ENCODE measurements around the gene JAM3.
"Not testable (repeated sequence)": the region's sequence is repeated elsewhere in the genome, so short reads cannot be mapped to it uniquely, and the experiment has no call there.

Gene JAM3

DNA sequence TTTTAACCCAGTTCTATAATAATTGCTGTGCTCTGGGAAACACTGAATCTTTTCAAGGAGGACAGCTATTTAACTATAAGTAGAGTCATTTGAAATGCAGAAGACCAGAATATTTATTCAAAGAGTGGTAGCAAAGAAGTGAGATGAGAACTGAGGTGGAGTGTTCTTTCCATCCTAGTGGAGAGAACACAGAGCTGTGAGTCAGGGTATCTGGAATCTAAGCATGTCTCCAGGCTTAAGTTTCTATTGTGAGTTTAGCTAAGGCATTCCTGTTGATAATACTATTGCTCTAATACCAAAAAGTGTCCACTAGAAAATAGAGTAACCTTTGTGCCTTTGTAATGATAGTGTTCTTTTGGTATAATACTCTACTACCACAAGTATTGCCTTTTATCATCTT, 32.4 kb downstream of the JAM3 start:
- no peak for DNase-seq (ENCODE audit: low read depth)

DNA sequence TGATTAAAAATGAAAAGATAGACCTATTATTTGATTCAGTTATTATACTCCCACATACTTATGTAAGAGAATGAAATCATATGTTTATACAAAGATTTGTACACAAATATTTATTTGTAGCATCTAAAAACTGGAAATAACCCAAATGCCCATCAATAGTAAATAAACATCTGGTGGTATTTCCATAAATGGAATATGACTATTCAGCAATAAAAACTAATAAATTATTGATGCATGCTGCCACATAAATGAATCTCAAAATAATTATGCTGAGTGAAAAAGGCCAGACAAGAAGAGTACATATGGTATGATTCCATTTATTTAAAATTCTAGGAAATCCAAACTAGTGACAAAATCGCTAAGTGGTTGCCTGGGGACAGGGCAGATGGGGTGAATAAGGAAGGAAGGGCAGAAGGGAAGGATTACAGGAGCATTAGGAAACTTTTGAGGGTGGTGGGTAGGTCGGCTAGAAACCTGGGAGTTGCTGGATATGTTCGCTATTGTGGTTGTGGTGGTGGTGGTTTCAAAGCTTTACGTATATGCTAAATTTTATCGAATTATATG, 41.5 kb downstream of the JAM3 start:
- no peak for DNase-seq (ENCODE audit: low read depth)

DNA sequence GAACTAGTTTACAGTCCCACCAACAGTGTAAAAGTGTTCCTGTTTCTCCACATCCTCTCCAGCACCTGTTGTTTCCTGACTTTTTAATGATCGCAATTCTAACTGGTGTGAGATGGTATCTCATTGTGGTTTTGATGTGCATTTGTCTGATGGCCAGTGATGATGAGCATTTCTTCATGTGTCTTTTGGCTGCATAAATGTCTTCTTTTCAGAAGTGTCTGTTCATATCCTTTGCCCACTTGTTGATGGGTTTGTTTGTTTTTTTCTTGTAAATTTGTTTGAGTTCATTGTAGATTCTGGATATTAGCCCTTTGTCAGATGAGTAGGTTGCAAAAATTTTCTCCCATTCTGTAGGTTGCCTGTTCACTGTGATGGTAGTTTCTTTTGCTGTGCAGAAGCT, 44.9 kb downstream of the JAM3 start:
- DNase-seq (ENCODE audit: low read depth) = not testable (repeated sequence)

GRCh38 chr11:134116210-134116609, 47.3 kb downstream of the JAM3 start:
- no peak for DNase-seq (ENCODE audit: low read depth)

- no peak for DNase-seq (ENCODE audit: low read depth)
Measured at GRCh38 chr11:134118006-134118405, 49.1 kb downstream of the JAM3 start.

DNA sequence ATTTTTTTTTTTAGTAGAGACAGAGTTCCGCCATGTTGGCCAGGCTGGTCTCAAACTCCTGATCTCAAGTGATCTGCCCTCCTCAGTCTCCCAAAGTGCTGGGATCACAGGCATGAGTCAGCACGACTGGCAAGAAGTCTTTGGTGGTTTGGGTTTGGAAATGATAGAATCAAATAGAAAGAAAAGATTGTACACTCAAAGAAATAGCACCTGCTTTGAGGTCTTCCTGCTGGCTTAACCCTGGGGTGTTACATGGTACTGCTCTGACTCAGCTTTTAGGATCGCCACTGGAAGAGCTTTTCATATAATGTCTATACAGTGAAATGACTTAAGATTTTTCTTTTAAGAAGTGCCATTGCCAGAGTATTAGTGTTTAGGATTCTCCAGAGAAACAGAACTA, 50.2 kb downstream of the JAM3 start:
- DNase-seq (ENCODE audit: low read depth) = no peak

GRCh38 chr11:134120143-134120850, 51.4 kb downstream of the JAM3 start:
- DNase-seq (ENCODE audit: low read depth) = no peak

- DNase-seq (ENCODE audit: low read depth) = no peak
Measured at GRCh38 chr11:134120921-134121526, 52.2 kb downstream of the JAM3 start.

DNA sequence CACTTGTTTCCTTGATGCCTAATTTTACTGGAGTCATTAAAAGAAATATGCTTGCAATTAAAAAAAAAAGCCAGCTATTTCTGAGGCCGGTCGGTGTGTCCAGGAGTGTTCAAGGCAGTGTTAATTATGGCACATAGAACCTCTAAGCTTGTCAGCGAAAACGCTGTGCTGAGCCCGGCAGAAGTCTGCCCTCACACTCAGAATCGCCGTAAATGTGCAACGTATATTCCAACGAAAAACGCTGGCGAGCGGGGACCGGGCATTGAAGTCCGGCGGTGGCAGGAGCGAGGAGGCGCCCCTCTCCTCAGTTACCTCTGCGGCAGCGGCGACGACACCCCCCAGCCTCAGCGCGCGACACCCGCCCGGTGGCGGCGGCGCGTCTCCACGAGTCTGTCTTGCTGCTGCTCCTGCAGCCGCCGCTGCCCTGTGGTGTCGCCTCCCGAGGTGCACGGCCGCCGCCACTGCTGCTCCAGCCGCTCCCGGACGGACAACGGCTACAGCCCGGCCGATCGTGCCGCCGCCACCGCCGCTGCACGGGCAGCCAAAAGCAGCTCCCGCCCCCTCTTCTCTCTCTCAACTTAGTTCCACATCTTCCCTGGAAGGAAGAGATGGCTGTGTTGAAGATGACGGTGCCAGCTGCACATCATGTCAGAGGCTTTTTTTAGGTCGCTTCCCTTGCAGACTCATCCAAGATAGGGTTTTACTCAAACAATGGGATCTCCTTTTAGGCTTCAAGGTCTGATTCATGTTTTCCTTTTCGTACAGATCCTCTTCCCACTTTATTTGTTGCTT, 56.0 kb downstream of the JAM3 start:
- no peak for DNase-seq (ENCODE audit: low read depth)

GRCh38 chr11:134125507-134125906, 56.6 kb downstream of the JAM3 start:
- no peak for DNase-seq (ENCODE audit: low read depth)

GRCh38 chr11:134126217-134126822, 57.4 kb downstream of the JAM3 start:
- DNase-seq (ENCODE audit: low read depth) = no peak

GRCh38 chr11:134131628-134132244, 62.9 kb downstream of the JAM3 start:
- no peak for DNase-seq (ENCODE audit: low read depth)

- DNase-seq (ENCODE audit: low read depth) = no peak
Measured at GRCh38 chr11:134132808-134133207, 63.9 kb downstream of the JAM3 start.

- no peak for DNase-seq (ENCODE audit: low read depth)
Measured at GRCh38 chr11:134134167-134134566, 65.3 kb downstream of the JAM3 start.

DNA sequence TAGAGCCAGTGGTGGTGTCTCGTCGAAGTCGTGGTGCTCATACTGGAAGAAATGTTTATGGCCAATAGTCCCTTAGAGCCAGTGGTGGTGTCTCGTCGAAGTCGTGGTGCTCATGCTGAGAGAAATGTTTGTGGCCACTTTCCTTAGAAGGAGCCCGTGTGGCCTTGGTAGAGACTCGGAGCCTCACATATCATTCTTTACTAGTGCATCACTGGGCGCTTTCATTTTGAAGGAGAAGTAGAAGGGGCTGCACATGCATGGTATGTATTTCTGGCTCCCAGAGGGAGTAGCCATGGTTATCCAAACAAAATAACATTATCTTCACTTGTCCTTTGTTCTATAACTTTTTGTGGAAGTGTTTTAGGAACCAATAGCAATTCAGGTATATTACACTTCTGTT, 69.5 kb downstream of the JAM3 start:
- no peak for DNase-seq (ENCODE audit: low read depth)

DNA sequence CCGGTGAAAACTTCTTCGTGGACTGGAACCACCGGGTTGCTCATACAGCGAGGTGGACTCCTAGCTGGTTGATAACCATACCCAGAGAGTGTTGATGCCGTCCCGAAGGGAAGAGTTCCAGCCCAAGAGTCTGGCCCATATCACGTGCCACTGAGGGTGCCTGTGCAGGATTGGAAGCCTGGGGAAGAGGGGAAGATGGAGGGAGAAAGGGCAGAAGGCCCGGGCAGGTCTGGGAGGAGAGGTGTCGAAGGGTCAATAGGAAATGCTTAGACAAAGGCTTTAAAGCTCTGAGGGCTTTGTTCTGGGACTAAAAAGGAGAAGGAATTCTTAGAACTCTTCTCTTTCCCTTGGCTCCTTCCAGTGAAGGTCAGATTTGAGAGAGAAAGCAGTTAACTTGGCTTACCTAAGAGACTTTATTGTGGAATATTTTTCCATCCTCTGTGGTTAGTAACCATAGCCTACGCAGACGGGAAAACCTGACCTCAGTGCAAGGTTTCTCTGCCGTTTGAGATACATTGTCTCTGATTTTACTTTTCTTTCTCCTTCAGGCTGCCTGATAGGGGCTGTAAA, 70.5 kb downstream of the JAM3 start:
- DNase-seq (ENCODE audit: low read depth) = no peak

GRCh38 chr11:134139873-134140331, 71.0 kb downstream of the JAM3 start:
- DNase-seq (ENCODE audit: low read depth) = peak; percentile 39

GRCh38 chr11:134140961-134141490, 72.2 kb downstream of the JAM3 start:
- DNase-seq (ENCODE audit: low read depth) = no peak

- no peak for DNase-seq (ENCODE audit: low read depth)
Measured at GRCh38 chr11:134142536-134142935, 73.7 kb downstream of the JAM3 start.

- DNase-seq (ENCODE audit: low read depth) = no peak
Measured at GRCh38 chr11:134143801-134144200, 74.9 kb downstream of the JAM3 start.

DNA sequence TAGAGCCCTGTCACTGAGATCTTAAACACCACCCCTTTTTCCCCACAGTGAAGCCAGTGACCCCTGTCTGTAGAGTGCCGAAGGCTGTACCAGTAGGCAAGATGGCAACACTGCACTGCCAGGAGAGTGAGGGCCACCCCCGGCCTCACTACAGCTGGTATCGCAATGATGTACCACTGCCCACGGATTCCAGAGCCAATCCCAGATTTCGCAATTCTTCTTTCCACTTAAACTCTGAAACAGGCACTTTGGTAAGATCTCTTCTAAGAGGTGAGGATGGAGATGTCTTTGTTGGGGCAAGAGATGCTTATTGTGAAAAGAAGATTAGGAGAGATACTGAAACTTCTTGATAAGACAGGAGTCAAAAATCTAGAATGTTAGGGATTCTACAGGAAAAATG, 75.9 kb downstream of the JAM3 start:
- DNase-seq (ENCODE audit: low read depth) = no peak

Data from CMK (cell line).